ENCODE results near the gene OR1K1.

The OR1K1 gene

DNA sequence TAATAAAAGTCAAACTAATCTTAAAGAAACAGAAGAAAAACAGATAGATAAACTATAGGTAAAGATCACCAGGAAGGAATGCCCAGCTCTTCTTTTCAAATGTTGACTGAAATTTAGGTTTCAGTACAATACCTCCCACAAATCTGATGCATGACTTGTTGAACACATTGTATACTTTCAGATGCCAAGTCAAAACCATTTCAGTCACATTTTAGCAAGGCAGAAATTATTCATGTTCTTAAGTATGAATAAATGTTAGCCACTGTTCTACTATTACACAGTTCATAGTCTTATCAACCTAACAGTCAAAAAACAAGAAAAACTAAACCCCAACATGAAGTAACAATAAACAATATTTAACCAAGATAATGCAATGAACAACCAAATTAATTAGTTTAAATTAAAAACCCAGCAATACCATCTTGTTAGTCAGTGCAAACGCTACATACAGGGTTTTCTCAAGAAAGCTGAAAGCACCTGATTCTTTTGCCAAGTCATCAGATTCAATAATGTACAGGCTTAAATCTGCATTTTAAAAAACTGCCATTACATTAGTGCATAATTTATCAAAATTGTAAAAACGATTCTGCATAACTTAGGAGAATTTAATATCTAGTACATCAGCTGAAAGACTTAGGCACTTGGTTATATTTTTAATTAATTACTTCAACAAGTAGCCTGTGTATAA, 48.5 kb downstream of the OR1K1 start:
- no peak overlapping the region for H3K23ac ChIP-seq (ENCODE audit: low read length)
- H3K79me1 ChIP-seq (ENCODE audit: low read length): no peaks in the 10 kb centered on the region
- no peak overlapping the region for H2BK15ac ChIP-seq (replicated peaks; ENCODE audit: low read depth)
- H3K4me1 ChIP-seq (ENCODE audit: control insufficient read depth, low read depth, low read length): no peaks in the 10 kb centered on the region
- no peak overlapping the region for H3K27ac ChIP-seq (ENCODE audit: low read depth, low read length)
- H3K9ac ChIP-seq (ENCODE audit: low read length): no peak overlapping the region
- DNase-seq: no peak
- H3K36me3 ChIP-seq (ENCODE audit: control insufficient read depth, insufficient read depth, low read length): peaks cover 3% of the 10 kb centered on the region
- H3K27me3 ChIP-seq (ENCODE audit: insufficient read depth, low read length, poor library complexity): no peaks in the 10 kb centered on the region
- no peak overlapping the region for H4K5ac ChIP-seq (ENCODE audit: low read length)
- H3K4me3 ChIP-seq (ENCODE audit: low read length): no peak overlapping the region
- no peak overlapping the region for H2AK5ac ChIP-seq (ENCODE audit: low read length)
- H2BK120ac ChIP-seq (ENCODE audit: low read depth, low read length): no peak overlapping the region
- H3K18ac ChIP-seq (ENCODE audit: low read length): no peak overlapping the region
- H3K56ac ChIP-seq (ENCODE audit: low read length): no peak overlapping the region
- H4K8ac ChIP-seq (ENCODE audit: low read depth, low read length): no peak overlapping the region
- H3K4ac ChIP-seq (ENCODE audit: low read depth, low read length): no peak overlapping the region
- H2BK5ac ChIP-seq (ENCODE audit: low read length): no peak overlapping the region
- no CpG with 5 or more reads among the region's 2 CpGs for WGBS (ENCODE audit: extremely low coverage, insufficient coverage, low lambda C conversion rate)
- H3K4me2 ChIP-seq (ENCODE audit: low read length): no peak overlapping the region
- H3K79me2 ChIP-seq (ENCODE audit: control insufficient read depth, insufficient read depth, low read length): no peaks in the 10 kb centered on the region
